ENCODE results near the gene MGAT5. TPM values are rescaled to one million over a fixed set of nuclear protein-coding genes. Genes with fewer than 3 reads are reported as not detected.

Gene MGAT5
- total RNA-seq, 1 experiment from 2014 or later = 34.0 TPM

DNA sequence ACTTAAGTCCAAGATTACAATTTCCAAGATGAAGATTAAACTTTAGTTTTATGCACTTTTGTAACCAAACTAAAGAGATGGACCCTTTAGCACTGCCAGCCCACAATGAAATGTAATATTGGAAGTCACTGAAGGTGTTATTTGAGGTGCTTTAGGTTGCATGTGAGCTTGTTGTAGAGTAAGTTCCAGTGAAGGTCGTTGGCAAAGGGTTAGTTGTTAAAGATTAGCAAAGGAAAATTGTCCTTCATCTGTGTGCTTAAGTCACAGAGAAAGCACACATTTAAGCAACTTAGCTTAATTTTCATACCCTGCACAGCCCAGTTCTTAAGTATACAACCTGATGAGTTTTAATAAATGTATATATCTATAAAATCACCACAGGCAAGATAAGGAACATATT is 46.7 kb downstream of the MGAT5 start:
- DNase-seq (ENCODE audit: low read depth, low spot score) (no peak), ATAC-seq (no peak)
- H3K9ac ChIP-seq (ENCODE audit: low read length) = no peak overlapping the region
- RAD21 ChIA-PET (ENCODE audit: low non-redundant PET in 1 of 2, low total read pairs in 2 of 2, uncharacterized antibody in 2 of 2, unreplicated experiment in 2 of 2) = no interaction called here
- no peak overlapping the region for H2AFZ ChIP-seq (ENCODE audit: low read depth, low read length, poor library complexity, severe bottlenecking)
- no peak overlapping the region for H3K4me3 ChIP-seq (replicated peaks in 1 of 2; ENCODE audit: low read depth in 1 of 2, low read length in 2 of 2)
- H4K20me1 ChIP-seq (ENCODE audit: insufficient read depth) = no peaks in the 10 kb centered on the region; the same call in 1 of the 2 replicates
- no peaks in the 10 kb centered on the region for H3K36me3 ChIP-seq (ENCODE audit: control insufficient read depth in 1 of 2, insufficient read depth in 2 of 2, low read length in 2 of 2)
- H3K27me3 ChIP-seq (ENCODE audit: insufficient read depth, low read length) = no peaks in the 10 kb centered on the region
- POLR2A ChIA-PET = no interaction called here
- CTCF ChIA-PET = no interaction called here
- no TSS peak for BruUV-seq (replicated peaks)
- no peaks in the 10 kb centered on the region for H3K9me3 ChIP-seq (ENCODE audit: control insufficient read depth in 1 of 2, insufficient read depth in 1 of 2, low read depth in 1 of 2, low read length in 2 of 2)
- TF ChIP-seq, protein P1, sequence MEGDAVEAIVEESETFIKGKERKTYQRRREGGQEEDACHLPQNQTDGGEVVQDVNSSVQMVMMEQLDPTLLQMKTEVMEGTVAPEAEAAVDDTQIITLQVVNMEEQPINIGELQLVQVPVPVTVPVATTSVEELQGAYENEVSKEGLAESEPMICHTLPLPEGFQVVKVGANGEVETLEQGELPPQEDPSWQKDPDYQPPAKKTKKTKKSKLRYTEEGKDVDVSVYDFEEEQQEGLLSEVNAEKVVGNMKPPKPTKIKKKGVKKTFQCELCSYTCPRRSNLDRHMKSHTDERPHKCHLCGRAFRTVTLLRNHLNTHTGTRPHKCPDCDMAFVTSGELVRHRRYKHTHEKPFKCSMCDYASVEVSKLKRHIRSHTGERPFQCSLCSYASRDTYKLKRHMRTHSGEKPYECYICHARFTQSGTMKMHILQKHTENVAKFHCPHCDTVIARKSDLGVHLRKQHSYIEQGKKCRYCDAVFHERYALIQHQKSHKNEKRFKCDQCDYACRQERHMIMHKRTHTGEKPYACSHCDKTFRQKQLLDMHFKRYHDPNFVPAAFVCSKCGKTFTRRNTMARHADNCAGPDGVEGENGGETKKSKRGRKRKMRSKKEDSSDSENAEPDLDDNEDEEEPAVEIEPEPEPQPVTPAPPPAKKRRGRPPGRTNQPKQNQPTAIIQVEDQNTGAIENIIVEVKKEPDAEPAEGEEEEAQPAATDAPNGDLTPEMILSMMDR (IDR thresholded peaks at IDR 0.05 in 2 of 3, conservative IDR thresholded peaks at IDR 0.05 in 1 of 3; ENCODE audit: borderline replicate concordance in 1 of 3, insufficient read depth in 1 of 3, low read depth in 2 of 3, low read length in 2 of 3) = no peak
- TF ChIP-seq YY1 (IDR thresholded peaks at IDR 0.05; ENCODE audit: extremely low read depth, insufficient replicate concordance, low read depth, low read length) (no peak), EZH2phosphoT487 (IDR thresholded peaks at IDR 0.05; ENCODE audit: borderline replicate concordance) (no peak), CBX3 (IDR thresholded peaks at IDR 0.05; ENCODE audit: low read depth) (no peak), POLR2AphosphoS5 (IDR thresholded peaks at IDR 0.05; ENCODE audit: low read depth, low read length) (no peak), ZFX (IDR thresholded peaks at IDR 0.05) (no peak), TCF7L2 (IDR thresholded peaks at IDR 0.05; ENCODE audit: borderline replicate concordance, extremely low read depth, insufficient read depth, insufficient read length) (no peak), RAD21 (IDR thresholded peaks at IDR 0.05; ENCODE audit: low read depth) (no peak), ZNF274 (IDR thresholded peaks at IDR 0.05; ENCODE audit: low read depth, low read length) (no peak), POLR2A (IDR thresholded peaks at IDR 0.05; ENCODE audit: borderline replicate concordance, extremely low read depth, insufficient read depth, insufficient read length) (no peak), EZH2 (IDR thresholded peaks at IDR 0.05) (no peak), SP1 (IDR thresholded peaks at IDR 0.05; ENCODE audit: low read depth) (no peak), JUND (IDR thresholded peaks at IDR 0.05) (no peak)
- TF ChIP-seq, protein P2, sequence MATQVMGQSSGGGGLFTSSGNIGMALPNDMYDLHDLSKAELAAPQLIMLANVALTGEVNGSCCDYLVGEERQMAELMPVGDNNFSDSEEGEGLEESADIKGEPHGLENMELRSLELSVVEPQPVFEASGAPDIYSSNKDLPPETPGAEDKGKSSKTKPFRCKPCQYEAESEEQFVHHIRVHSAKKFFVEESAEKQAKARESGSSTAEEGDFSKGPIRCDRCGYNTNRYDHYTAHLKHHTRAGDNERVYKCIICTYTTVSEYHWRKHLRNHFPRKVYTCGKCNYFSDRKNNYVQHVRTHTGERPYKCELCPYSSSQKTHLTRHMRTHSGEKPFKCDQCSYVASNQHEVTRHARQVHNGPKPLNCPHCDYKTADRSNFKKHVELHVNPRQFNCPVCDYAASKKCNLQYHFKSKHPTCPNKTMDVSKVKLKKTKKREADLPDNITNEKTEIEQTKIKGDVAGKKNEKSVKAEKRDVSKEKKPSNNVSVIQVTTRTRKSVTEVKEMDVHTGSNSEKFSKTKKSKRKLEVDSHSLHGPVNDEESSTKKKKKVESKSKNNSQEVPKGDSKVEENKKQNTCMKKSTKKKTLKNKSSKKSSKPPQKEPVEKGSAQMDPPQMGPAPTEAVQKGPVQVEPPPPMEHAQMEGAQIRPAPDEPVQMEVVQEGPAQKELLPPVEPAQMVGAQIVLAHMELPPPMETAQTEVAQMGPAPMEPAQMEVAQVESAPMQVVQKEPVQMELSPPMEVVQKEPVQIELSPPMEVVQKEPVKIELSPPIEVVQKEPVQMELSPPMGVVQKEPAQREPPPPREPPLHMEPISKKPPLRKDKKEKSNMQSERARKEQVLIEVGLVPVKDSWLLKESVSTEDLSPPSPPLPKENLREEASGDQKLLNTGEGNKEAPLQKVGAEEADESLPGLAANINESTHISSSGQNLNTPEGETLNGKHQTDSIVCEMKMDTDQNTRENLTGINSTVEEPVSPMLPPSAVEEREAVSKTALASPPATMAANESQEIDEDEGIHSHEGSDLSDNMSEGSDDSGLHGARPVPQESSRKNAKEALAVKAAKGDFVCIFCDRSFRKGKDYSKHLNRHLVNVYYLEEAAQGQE (IDR thresholded peaks at IDR 0.05; ENCODE audit: low read depth) = no peak
- TF ChIP-seq, protein P3, sequence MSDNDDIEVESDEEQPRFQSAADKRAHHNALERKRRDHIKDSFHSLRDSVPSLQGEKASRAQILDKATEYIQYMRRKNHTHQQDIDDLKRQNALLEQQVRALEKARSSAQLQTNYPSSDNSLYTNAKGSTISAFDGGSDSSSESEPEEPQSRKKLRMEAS (IDR thresholded peaks at IDR 0.05) = no peak
- TF ChIP-seq, protein P4, sequence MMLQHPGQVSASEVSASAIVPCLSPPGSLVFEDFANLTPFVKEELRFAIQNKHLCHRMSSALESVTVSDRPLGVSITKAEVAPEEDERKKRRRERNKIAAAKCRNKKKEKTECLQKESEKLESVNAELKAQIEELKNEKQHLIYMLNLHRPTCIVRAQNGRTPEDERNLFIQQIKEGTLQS (IDR thresholded peaks at IDR 0.05) = no peak
- H3K4me1 ChIP-seq (ENCODE audit: control insufficient read depth in 1 of 2, insufficient read depth in 2 of 2, low read length in 2 of 2) = no peaks in the 10 kb centered on the region
- no peaks in the 10 kb centered on the region for H3K79me2 ChIP-seq (ENCODE audit: insufficient read depth, low read length)
- H3K27ac ChIP-seq (ENCODE audit: low read depth, low read length) = no peak overlapping the region
- no peak overlapping the region for H3K4me2 ChIP-seq (ENCODE audit: low read length)
- intact Hi-C loops (cut with micrococcal nuclease) = no loop called here
- H3K9me2 ChIP-seq (ENCODE audit: insufficient read depth) = no peaks in the 10 kb centered on the region

Data from HCT116 (cell line).